Spleen (tissue), 11 donors: ENCODE measurements around the gene SRXN1. TPM values are rescaled to one million over a fixed set of nuclear protein-coding genes. Genes with fewer than 3 reads are reported as not detected.

Source experiments
- DNase-seq: peaks from one replicate; pipeline ENCODE4 v3.0.0-alpha.2; 2020
- H3K27ac ChIP-seq, 8 donors: fragments of 200-600 bp; sonication (generic) in 7 of 8; 1 replicate in 4 of 8; 2 replicates in 4 of 8; pipeline versions ENCODE4 v1.5.0 to v1.8.0; 2016 to 2021; ENCODE audit warnings: inconsistent platforms in 4 of 8, mild to moderate bottlenecking in 4 of 8, moderate library complexity in 1 of 8
- H3K27me3 ChIP-seq, 7 donors: fragments of 200-600 bp; sonication (generic) in 6 of 7; replicated peaks in 1 of 7; 1 replicate in 4 of 7; 2 replicates in 3 of 7; pipeline versions ENCODE4 v1.5.0 to v1.8.0; 2016 to 2021; ENCODE audit warnings: inconsistent platforms in 3 of 7, mild to moderate bottlenecking in 1 of 7
- H3K36me3 ChIP-seq, 6 donors: fragments of 200-600 bp; sonication (generic) in 5 of 6; 1 replicate in 4 of 6; 2 replicates in 2 of 6; pipeline versions ENCODE4 v1.5.0 to v1.8.0; 2016 to 2021; ENCODE audit warnings: inconsistent platforms in 2 of 6
- H3K4me1 ChIP-seq, 6 donors: fragments of 200-600 bp; sonication (generic) in 5 of 6; 1 replicate in 3 of 6; 2 replicates in 3 of 6; pipeline versions ENCODE4 v1.5.0 to v1.8.0; 2016 to 2021; ENCODE audit warnings: inconsistent platforms in 3 of 6
- H3K4me3 ChIP-seq, 8 donors: fragments of 200-600 bp; sonication (generic) in 7 of 8; 1 replicate in 4 of 8; 2 replicates in 4 of 8; pipeline versions ENCODE4 v1.5.0 to v1.8.0; 2016 to 2021; ENCODE audit warnings: inconsistent platforms in 4 of 8, mild to moderate bottlenecking in 4 of 8, moderate library complexity in 2 of 8
- H3K9me3 ChIP-seq, 8 donors: fragments of 200-600 bp; sonication (generic) in 7 of 8; 1 replicate in 4 of 8; 2 replicates in 4 of 8; pipeline versions ENCODE4 v1.5.0 to v1.8.0; 2016 to 2021; ENCODE audit warnings: inconsistent platforms in 4 of 8
- CTCF ChIP-seq, 11 experiments: fragments of 200-600 bp in 7 of 11; fragments of 450-650 bp in 4 of 11; sonication (generic) in 4 of 11; IDR thresholded peaks in 8 of 11; conservative IDR thresholded peaks in 3 of 11; 1 replicate in 7 of 11; 2 replicates in 4 of 11; pipeline versions ENCODE4 v1.4.0 to v1.8.0; 2016 to 2021; ENCODE audit warnings: antibody characterized with exemption in 11 of 11, inconsistent platforms in 4 of 11, mild to moderate bottlenecking in 1 of 11
- POLR2A ChIP-seq, 3 donors: fragments of 450-650 bp; IDR thresholded peaks; one replicate each; pipeline ENCODE4 v1.5.1; 2017; ENCODE audit warnings: antibody characterized with exemption in 3 of 3, mild to moderate bottlenecking in 1 of 3
- POLR2AphosphoS5 ChIP-seq, 3 donors: sonication (generic); formaldehyde crosslinking; IDR thresholded peaks; one replicate each; pipeline ENCODE4 v1.5.1; 2017; ENCODE audit warnings: antibody characterized with exemption in 3 of 3
- WGBS, 5 donors: extraction: QIAGEN DNeasy Blood & Tissue Kit in 3 of 5; methylation state at CpG; one replicate each; pipeline versions ENCODE4 v1.1.5 to v1.1.7; 2013 to 2018; 5-methylcytosine and 5-hydroxymethylcytosine counted together
- intact Hi-C: fragments of 100-400 bp; cut with DNase I; formaldehyde crosslinking; loops from one replicate; pipeline ENCODE4 v1.15.0; 2023; ENCODE audit warnings: low total_unique reads
- polyA plus RNA-seq, 3 donors: library from polyadenylated mRNA; stranded (reverse); fragments of 200-250 nt; gene quantifications; one replicate each; pipeline ENCODE4 v1.2.1, GENCODE V29; 2013
- total RNA-seq, 7 donors: library from RNA; depleted of rRNA in 3 of 7; stranded (reverse); fragments of >200 nt in 3 of 7; fragmentation: NEBNext Ultra II Directional in 4 of 7; extraction: Animal tissue kit (Norgen Biotek cat#: 25700) in 4 of 7; gene quantifications; one replicate each; pipeline versions ENCODE4 v1.1.0 to v1.2.1, GENCODE V29; 2016 to 2021
- donor health status: healthy with polysubstance abuse.
- donor health status: DM: no; HTN: no; CAD: no; lungs with moderate emphysema.
- donor health status: DM: no; HTN: no; CAD: no.
- donor health status: Bipolar disorder and iron deficiency.
- donor health status: healthy.
- donor health status: DM: no; HTN: no; CAD: no.
- donor health status: DM: yes; HTN: yes; CAD: no.

SRXN1 gene
- total and polyA plus RNA-seq, 10 donors: 4.5 to 31.3 (median 12.7) TPM

DNA sequence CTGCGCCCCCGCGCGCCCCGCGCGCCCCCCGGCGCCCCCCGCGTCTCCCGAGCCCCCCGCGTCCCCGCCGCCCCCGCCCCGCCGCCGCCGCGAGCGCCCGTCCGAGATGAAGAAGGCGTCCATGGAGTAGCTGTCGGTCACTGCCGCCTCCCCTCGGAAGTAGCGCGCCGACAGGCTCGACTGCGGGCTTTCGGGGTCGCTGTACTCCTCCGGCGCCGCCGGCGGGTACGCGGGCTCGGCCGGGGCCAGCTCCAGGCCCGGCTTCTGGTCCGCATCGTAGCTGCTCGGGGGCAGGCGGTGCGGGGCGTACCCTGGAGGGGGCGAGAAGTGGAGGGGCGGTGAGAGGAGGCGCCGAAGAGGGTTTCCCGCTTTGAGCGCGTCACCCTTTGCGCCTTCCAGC lies 11.2 kb upstream of the SRXN1 start:
- no peaks in the 10 kb centered on the region for H3K9me3 ChIP-seq
- peaks cover 3 to 96% (median 53%) of the 10 kb centered on the region in 7 donors for H3K27me3 ChIP-seq
- no peak overlapping the region for H3K27ac ChIP-seq
- TF ChIP-seq POLR2AphosphoS5 (IDR thresholded peaks at IDR 0.05) (no peak), POLR2A (IDR thresholded peaks at IDR 0.05) (no peak), CTCF (IDR thresholded peaks at IDR 0.05 in 8 of 11, conservative IDR thresholded peaks at IDR 0.05 in 3 of 11) (no peak)
- intact Hi-C loops: no loop called here
- DNase-seq: peak; percentile 64
- 5 to 28% (median 7%) methylated on average over 32 to 60 of the region's 60 CpGs; no CpG with 5 or more reads in 1 of the 5 donors for WGBS, 5 donors
- no peaks in the 10 kb centered on the region for H3K36me3 ChIP-seq
- H3K4me1 ChIP-seq: peaks cover 0 to 44% (median 5%) of the 10 kb centered on the region in 6 donors
- H3K4me3 ChIP-seq: no peak overlapping the region

DNA sequence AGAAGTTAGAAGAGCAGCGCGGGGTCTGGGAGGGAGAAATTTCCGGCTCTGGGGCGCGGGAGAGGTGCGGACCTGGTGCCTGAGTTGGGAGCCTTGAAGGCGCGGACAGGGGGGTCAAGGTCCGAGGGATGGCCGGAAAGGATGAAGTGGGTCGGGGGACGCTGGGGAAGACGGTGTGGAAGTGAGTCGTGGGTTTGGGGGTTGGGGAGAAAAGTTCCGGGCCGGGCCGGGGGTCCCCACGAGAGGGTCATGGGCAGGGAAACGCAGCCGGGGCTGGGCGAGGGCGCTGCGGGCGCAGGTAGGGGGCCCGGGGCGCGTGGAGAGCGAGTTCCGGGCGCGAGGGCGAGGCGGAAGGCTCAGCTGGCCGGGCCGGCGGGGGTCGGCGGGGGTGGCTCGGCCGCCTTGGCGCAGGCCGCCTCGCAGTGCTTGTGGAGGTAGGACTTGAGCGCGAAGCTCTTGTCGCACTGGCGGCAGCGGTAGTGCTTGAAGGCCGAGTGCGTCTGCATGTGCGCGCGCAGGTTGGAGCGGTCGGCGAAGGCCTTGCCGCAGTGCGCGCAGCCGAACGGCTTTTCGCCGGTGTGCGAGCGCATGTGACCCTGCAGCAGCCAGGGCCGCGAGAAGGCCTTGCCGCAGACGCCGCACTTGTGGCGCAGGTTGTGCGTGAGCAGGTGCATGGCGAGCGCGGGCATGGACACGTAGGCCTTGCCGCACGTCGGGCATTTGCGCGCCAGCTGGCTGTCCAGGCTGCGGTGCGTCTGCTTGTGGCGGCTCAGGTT lies 10.5 kb upstream of the SRXN1 start:
- intact Hi-C loops: no loop called here
- H3K27ac ChIP-seq: no peak overlapping the region
- peaks cover 0 to 50% (median 5%) of the 10 kb centered on the region in 6 donors for H3K4me1 ChIP-seq
- H3K27me3 ChIP-seq: peaks cover 3 to 99% (median 53%) of the 10 kb centered on the region in 7 donors
- H3K4me3 ChIP-seq: peak overlapping the region in 4 of 8 donors; percentile 8 to 35 (median 8)
- WGBS, 5 donors: 6 to 20% (median 7%) methylated on average over 38 to 84 of the region's 84 CpGs
- TF ChIP-seq POLR2A (IDR thresholded peaks at IDR 0.05) (no peak), CTCF (IDR thresholded peaks at IDR 0.05 in 8 of 11, conservative IDR thresholded peaks at IDR 0.05 in 3 of 11) (no peak), POLR2AphosphoS5 (IDR thresholded peaks at IDR 0.05) (no peak)
- H3K36me3 ChIP-seq: no peaks in the 10 kb centered on the region
- no peaks in the 10 kb centered on the region for H3K9me3 ChIP-seq
- DNase-seq: peak; percentile 70

DNA sequence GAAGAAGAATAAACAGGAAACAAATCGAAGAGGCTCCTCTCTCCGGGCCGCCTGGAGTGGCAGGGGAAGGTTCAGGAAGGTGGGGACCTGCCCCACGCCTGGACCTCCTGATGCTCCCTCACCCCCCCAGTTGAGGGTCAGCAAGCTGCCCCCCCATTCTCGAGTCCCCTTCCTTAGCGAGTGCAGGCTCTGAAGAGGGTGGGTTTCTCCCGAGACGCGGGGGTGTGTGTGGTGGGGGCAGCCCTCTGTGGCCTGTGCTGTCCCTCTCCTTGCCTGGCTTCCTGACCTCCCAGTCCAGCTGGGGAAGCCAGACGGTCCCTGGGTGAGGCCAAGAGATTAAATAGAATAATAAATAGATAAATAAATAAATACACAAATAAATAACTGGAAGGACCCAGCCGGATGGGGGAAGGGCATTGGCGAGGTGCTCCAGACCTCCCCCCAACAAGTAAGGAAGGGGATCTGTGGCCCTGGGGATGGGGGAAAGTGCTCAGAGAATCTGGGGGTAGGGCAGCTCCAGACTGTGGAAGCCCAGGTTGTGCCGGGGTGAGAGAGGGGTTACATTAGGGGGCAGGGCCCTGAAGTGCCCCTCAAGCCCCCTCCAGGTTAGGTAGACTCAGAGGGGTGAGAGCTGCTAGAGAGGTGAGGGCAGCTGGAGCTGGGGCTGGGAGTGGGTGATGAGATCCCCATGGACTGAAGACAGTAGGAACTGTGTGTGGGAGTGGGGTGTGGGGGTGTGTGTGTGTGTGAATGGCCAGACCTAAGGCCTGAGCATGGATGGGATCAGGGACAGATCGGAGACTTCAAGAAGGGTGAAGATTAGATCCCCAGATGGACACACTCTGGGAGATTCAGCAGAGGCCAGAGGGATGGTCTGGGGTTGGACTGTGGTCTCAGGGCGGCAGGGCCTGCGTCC lies 9.5 kb upstream of the SRXN1 start:
- Histone ChIP-seq H3K9me3 (no peaks in the 10 kb centered on the region), H3K4me3 (peak overlapping the region in 1 of 8 donors; percentile 11), H3K27ac (no peak overlapping the region), H3K4me1 (peaks cover 0 to 53% (median 5%) of the 10 kb centered on the region in 6 donors), H3K27me3 (peaks cover 3 to 96% (median 53%) of the 10 kb centered on the region in 7 donors), H3K36me3 (no peaks in the 10 kb centered on the region)
- TF ChIP-seq CTCF (IDR thresholded peaks at IDR 0.05 in 8 of 11, conservative IDR thresholded peaks at IDR 0.05 in 3 of 11) (no peak), POLR2A (IDR thresholded peaks at IDR 0.05) (no peak), POLR2AphosphoS5 (IDR thresholded peaks at IDR 0.05) (no peak)
- 37 to 46% (median 39%) methylated on average over 16 of the region's 16 CpGs for WGBS, 5 donors
- peak; percentile 63 for DNase-seq
- intact Hi-C loops: no loop called here
